Activated effector memory CD4-positive, alpha-beta T cell treated with Interleukin-2 at 50 U/mL for 16 hours (primary cell): Measurements from ENCODE around the gene UMAD1.

ENCODE experiments used
- DNase-seq: peaks from one replicate; pipeline ENCODE4 v3.0.0-alpha.2; 2020

UMAD1 gene

GRCh38 chr7:7695111-7695817, 54.7 kb downstream of the UMAD1 start:
- DNase-seq: no peak

GRCh38 chr7:7696458-7697119, 56.0 kb downstream of the UMAD1 start:
- no peak for DNase-seq

- DNase-seq: no peak
These were observed 58.4 kb downstream of the UMAD1 start for GRCh38 chr7:7698930-7699329.

DNA sequence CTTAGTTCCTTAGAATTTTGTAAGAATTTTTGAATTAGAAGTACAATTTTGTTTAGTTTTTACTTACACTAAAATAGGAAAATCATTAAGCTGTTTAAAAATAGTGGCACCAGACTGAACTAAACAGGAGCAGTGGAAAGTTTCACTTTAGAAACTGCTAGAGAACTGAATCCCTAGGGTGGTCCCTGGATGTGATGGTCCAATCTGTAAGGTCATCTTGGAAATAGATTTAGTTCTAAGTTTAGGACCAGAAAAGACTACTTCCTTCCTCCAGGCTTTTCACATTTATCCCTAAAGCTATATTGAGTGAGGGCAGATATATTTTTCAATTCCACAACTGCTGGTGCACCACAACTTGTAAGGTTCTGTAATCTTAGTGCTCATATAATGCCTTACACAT, 58.8 kb downstream of the UMAD1 start:
- no peak for DNase-seq

- DNase-seq: no peak
These were observed 59.4 kb downstream of the UMAD1 start for GRCh38 chr7:7699970-7700369.

GRCh38 chr7:7701527-7701926, 61.0 kb downstream of the UMAD1 start:
- DNase-seq: no peak

DNA sequence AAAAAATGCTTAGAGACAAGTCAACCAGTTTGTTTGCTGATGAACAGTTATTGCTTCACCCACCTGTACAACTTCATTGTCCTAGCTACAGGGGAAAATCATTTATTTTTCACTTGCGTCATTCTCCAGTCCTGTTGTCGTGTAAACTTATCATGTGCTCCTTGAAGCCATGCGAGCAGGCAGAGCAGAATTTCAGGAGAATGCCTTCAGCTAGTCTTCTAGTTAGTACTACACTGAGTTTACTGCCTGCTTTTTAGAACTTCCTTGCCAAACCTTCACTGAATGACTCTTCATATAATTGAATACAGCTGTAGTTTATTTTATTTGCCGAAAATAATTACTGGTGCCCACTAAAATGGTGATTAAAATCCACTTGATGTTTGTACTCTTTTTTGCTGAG, 62.3 kb downstream of the UMAD1 start:
- no peak for DNase-seq

DNA sequence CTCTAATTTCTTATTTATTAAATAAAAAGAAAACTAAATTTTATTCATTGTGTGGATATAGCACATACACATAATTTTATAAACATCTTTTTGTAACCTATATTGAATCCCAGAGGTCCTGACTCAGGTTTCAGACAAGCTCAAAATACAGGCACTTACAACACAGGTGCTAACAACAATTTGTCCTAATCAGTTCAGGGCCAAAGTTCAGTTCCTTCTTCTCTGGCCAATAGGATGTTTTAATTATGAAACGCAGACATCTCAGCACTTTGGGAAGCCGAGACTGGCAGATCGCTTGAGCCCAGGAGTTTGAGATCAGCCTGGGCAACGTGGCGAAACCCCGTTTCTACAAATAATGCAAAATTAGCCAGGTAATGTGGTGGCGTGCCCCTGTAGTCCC, 62.9 kb downstream of the UMAD1 start:
- no peak for DNase-seq

- no peak for DNase-seq
These were observed 64.3 kb downstream of the UMAD1 start for GRCh38 chr7:7704867-7705266.

DNA sequence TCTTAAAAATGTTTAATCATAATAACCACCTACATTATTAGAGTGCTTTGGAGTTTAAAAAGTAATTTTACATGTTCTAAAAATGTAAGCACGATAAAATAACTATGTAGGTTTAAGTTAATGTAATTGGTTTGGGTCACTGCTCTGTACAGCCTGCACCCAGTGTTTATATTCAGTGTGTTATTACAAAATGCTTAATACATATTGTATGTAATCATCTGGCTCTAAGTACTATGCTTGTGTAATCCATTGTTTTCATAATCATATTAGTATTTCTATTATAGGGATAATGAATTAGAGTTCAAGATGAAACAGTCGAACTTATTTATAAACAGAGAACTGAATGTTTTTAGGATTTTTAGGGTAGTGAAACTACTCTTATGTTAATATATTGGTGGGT, 64.8 kb downstream of the UMAD1 start:
- DNase-seq: no peak

GRCh38 chr7:7706101-7706511, 65.6 kb downstream of the UMAD1 start:
- DNase-seq: no peak

- DNase-seq: no peak
These were observed 66.1 kb downstream of the UMAD1 start for GRCh38 chr7:7706556-7707172.

DNA sequence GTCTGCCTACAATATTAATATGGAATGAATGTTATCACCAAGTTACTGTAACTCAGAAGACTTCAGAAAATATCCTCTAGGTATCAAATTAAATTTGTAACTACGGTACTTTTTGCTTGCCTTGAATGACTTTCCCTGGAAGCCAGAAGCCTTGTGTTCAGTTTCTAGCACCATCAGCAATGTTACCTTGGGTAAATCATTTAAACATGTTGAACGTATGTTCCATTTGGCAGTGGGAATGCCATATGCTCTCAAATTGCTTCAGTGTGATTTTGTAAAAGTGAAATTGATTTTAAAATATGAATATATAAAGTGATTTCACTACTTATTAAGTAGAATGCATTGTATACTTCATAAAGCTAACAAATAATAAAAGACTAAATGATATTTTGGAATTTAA, 66.7 kb downstream of the UMAD1 start:
- no peak for DNase-seq

- DNase-seq: no peak
These were observed 67.3 kb downstream of the UMAD1 start for GRCh38 chr7:7707806-7708205.

DNA sequence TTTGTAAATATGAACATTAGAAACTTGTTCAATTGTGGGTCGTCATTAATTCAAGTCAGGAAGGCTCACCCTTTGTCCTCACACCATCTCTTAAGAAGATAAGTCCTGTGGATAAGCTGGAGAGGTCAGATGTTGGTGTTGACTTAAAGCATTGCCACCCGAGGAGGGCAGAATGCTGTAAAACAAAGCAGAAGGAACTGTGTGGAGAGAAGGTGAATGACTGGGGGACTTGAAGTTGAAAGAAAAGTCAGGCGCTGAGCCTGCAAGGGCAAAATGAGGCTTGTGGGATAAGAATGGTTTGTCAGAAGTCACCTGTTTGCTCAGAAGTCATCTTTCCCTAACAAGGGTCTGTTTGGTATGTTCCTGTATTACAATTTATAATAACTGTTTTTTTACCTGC, 68.7 kb downstream of the UMAD1 start:
- DNase-seq: no peak

- DNase-seq: no peak
These were observed 69.9 kb downstream of the UMAD1 start for GRCh38 chr7:7710469-7710868.

DNA sequence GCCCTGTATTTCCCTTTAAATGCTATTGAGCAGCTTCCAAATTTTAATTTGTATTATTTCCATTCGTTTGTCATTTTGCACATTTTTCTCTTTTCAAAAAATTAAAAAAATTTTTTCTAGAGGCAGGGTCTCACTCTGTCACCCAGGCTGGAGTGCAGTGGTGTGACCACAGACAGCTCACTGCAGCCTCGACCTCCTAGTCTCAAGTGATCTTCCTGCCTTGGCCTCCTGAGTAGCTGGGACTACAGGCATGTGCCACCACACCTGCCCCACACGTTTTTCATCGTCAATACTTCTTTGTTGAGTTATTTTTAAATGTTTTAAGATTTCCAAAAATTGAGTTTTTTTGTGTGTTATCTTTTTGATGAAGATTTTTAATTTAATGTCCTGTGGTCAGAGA, 73.2 kb downstream of the UMAD1 start:
- no peak for DNase-seq

GRCh38 chr7:7718492-7718891, 77.9 kb downstream of the UMAD1 start, which contains the start of gene RPA3:
Gene RPA3, minus strand, starts transcription at chr7:7718607. Its CDS starts 78,189 bp downstream, at chr7:7640418.
- no peak for DNase-seq

GRCh38 chr7:7719236-7719635, 78.7 kb downstream of the UMAD1 start:
- no peak for DNase-seq

DNA sequence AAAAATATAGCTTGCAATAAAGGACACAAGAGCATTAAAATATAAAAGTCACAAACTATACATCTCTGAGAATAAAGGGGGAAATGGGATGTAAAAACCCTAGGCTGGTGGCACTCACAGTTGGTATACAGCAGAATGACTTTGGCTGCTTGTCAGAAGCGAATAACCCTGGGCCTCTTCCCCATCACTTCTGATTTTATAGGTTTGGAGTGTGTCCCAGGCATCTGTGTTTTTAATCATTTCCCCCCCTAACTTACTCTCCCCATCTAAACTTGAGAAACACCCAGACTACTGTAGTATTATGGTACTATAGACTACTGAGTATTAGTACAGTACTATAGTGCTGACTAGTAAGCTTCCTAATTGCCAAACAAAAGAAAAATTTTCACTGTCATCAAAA, 79.6 kb downstream of the UMAD1 start:
- no peak for DNase-seq

- no peak for DNase-seq
These were observed 80.4 kb downstream of the UMAD1 start for GRCh38 chr7:7720750-7721621.

GRCh38 chr7:7731732-7732131, 91.2 kb downstream of the UMAD1 start:
- DNase-seq: no peak

DNA sequence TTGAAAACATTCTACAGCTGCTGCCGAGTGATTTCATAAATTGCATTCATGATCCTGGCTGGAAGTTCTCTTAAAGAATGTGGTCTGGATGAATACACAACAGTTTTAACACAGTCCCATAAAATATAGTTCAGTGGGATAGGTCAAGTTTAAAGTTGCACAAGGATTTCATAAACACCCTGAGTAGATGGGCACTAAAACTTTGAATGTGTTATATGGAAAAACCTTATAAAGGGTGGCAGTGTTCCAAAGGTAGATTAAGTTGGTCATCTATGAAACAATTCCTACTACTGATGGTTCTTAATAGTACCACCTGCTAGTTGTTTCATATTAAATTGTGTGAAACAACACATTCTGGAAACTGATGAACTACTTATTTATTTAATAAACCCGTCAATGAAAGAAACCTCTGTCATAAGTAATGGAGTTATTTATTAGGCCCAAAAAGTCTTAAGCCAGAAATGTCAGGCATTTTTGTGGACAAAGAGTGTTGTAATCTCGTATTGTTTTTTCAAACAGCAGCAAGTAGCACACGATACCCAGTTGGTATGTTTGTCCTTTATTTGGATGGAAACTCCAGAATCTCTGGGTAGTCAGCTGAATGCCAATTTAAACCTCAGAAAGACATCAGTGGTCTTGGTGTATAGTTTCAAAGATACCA, 92.2 kb downstream of the UMAD1 start:
- DNase-seq: no peak
